OCI-LY3 (cell line): ENCODE data around the gene CNTN5.

Source experiments
- H2AFZ ChIP-seq: fragments of 200-600, 300-600 bp; shearing (Covaris generic); 2 replicates; pipeline ENCODE4 v1.6.0; 2014; ENCODE audit warnings: antibody characterized with exemption, low read depth, low read length
- H3K27ac ChIP-seq: fragments of 200-600, 300-600 bp; sonication (generic); 2 replicates; pipeline ENCODE4 v1.5.1; 2014; ENCODE audit warnings: mild to moderate bottlenecking, low read length, moderate library complexity, mixed read lengths
- H3K27me3 ChIP-seq: fragments of 200-600, 300-600 bp; sonication (generic); 2 replicates; pipeline ENCODE4 v1.6.1; 2014; ENCODE audit warnings: low read depth, low read length, mixed read lengths
- H3K36me3 ChIP-seq: fragments of 200-600, 300-600 bp; sonication (generic); replicated peaks from 2 replicates; pipeline ENCODE3; 2014; ENCODE audit warnings: low read depth, low read length, mixed read lengths
- H3K4me1 ChIP-seq: fragments of 300-600, 200-600 bp; sonication (generic); 2 replicates; pipeline ENCODE4 v1.6.1; 2014; ENCODE audit warnings: low read length, mixed read lengths
- H3K4me2 ChIP-seq: fragments of 200-600, 300-600 bp; sonication (generic); 2 replicates; pipeline ENCODE4 v1.6.1; 2014; ENCODE audit warnings: low read length, mixed read lengths
- H3K4me3 ChIP-seq: fragments of 300-600, 200-600 bp; sonication (generic); 2 replicates; pipeline ENCODE4 v1.5.1; 2014; ENCODE audit warnings: antibody characterized with exemption, mild to moderate bottlenecking, low read length, moderate library complexity
- H3K79me2 ChIP-seq: fragments of 300-600, 200-600 bp; shearing (Covaris generic); 2 replicates; pipeline ENCODE4 v1.6.1; 2014; ENCODE audit warnings: mild to moderate bottlenecking, low read length, mixed read lengths
- H3K9ac ChIP-seq: fragments of 300-600, 200-600 bp; shearing (Covaris generic); 2 replicates; pipeline ENCODE4 v1.6.0; 2014; ENCODE audit warnings: mild to moderate bottlenecking, low read length, moderate library complexity
- H3K9me3 ChIP-seq: fragments of 200-600, 300-600 bp; shearing (Covaris generic); 2 replicates; pipeline ENCODE4 v1.6.1; 2014; ENCODE audit warnings: low read length, mixed read lengths; ENCODE audit not compliant: insufficient read depth
- H4K20me1 ChIP-seq: fragments of 200-600, 300-600 bp; sonication (generic); 2 replicates; pipeline ENCODE4 v1.6.1; 2016; ENCODE audit warnings: low read length, mixed read lengths; ENCODE audit not compliant: insufficient read depth
- EZH2phosphoT487 ChIP-seq: fragments of 200-600 bp; shearing (Covaris generic); IDR thresholded peaks from 2 replicates; pipeline ENCODE4 v1.6.1; 2018; ENCODE audit warnings: antibody characterized with exemption, mixed run types, low read depth
- TF ChIP-seq, protein P1 (sequence below): fragments of 200-600, 300-600 bp; sonication (generic); IDR thresholded peaks from 2 replicates; pipeline ENCODE4 v1.5.1; 2014; ENCODE audit warnings: antibody characterized with exemption, low read length, low read depth

CNTN5 gene

DNA sequence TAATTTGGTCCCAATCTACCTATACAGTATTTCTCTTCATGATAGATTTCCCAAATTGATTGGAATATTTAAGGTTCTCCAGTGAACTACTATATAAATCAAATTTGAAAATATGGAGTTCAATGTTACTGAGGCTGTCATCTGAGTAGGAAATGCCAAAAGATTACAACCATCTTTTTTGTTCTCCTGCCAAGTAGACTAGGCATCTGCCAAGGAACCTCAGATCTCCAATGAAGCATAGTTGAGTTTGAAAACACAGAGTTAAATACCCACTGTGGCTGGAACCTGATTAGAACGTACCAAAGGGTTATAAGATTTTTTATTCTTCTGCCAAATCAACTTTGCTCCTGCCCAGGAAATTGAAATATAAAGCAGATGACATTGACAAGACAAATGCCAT is 330.9 kb downstream of the CNTN5 start:
- H3K79me2 ChIP-seq, result no peaks in the 10 kb centered on the region
- no peak overlapping the region for H3K9ac ChIP-seq
- H3K4me1 ChIP-seq, result no peaks in the 10 kb centered on the region
- H3K27ac ChIP-seq, result no peak overlapping the region
- H3K36me3 ChIP-seq, result no peaks in the 10 kb centered on the region
- no peak overlapping the region for H3K4me3 ChIP-seq
- H4K20me1 ChIP-seq, result no peaks in the 10 kb centered on the region
- H3K27me3 ChIP-seq, result no peaks in the 10 kb centered on the region
- no peak overlapping the region for H2AFZ ChIP-seq
- no peak for TF ChIP-seq EZH2phosphoT487
- TF ChIP-seq, protein P1, sequence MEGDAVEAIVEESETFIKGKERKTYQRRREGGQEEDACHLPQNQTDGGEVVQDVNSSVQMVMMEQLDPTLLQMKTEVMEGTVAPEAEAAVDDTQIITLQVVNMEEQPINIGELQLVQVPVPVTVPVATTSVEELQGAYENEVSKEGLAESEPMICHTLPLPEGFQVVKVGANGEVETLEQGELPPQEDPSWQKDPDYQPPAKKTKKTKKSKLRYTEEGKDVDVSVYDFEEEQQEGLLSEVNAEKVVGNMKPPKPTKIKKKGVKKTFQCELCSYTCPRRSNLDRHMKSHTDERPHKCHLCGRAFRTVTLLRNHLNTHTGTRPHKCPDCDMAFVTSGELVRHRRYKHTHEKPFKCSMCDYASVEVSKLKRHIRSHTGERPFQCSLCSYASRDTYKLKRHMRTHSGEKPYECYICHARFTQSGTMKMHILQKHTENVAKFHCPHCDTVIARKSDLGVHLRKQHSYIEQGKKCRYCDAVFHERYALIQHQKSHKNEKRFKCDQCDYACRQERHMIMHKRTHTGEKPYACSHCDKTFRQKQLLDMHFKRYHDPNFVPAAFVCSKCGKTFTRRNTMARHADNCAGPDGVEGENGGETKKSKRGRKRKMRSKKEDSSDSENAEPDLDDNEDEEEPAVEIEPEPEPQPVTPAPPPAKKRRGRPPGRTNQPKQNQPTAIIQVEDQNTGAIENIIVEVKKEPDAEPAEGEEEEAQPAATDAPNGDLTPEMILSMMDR, result no peak
- no peak overlapping the region for H3K4me2 ChIP-seq
- H3K9me3 ChIP-seq, result no peaks in the 10 kb centered on the region

DNA sequence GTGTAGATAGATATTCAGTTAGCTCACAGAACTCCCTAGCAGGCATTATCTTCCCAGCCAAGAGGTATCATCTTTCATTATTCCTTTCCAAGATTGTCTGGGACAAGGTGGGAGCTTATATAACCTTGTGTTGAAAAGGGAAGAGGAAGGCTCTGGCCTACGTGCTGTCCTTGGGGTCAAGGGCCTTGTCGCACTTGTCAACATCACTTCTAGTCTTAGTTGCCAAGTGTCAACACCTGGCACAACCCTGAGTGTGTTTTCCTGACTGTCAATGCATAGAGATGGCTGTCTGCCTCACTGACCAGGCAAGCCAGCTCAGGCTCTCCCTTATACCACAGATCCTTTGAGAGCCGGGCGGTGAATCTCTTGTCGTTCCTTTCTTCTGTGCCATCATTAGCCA is 331.9 kb downstream of the CNTN5 start:
- Histone ChIP-seq H3K36me3 (no peaks in the 10 kb centered on the region), H4K20me1 (no peaks in the 10 kb centered on the region), H3K4me1 (no peaks in the 10 kb centered on the region), H3K4me3 (no peak overlapping the region), H3K27me3 (no peaks in the 10 kb centered on the region), H3K27ac (no peak overlapping the region), H3K9ac (no peak overlapping the region), H3K79me2 (no peaks in the 10 kb centered on the region), H2AFZ (no peak overlapping the region), H3K4me2 (no peak overlapping the region), H3K9me3 (no peaks in the 10 kb centered on the region)
- no peak for TF ChIP-seq EZH2phosphoT487
- TF ChIP-seq, protein P1, result no peak

DNA sequence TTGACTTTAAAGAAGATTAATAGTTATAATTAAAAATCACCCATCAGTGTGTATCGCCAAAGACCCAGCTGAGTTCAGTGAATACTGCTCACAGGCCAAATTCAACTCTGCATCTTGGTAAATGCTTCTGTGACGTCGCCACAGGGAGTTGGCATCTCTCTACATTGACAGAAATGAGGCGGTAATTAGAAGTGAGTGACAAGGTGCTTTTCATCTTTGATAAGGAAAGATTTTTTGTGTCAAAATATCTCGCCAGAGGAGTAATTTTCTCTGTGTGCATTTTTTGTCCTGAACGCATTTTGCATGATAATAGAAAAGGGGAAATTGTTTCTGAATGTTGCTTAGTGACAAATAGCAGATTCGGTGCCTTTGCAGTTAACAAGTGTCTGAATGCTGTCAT is 345.8 kb downstream of the CNTN5 start:
- H3K79me2 ChIP-seq, result no peaks in the 10 kb centered on the region
- no peaks in the 10 kb centered on the region for H3K4me1 ChIP-seq
- no peaks in the 10 kb centered on the region for H4K20me1 ChIP-seq
- H2AFZ ChIP-seq, result no peak overlapping the region
- H3K4me3 ChIP-seq, result no peak overlapping the region
- H3K27me3 ChIP-seq, result no peaks in the 10 kb centered on the region
- TF ChIP-seq, protein P1, result no peak
- TF ChIP-seq EZH2phosphoT487, result no peak
- H3K9me3 ChIP-seq, result no peaks in the 10 kb centered on the region
- H3K36me3 ChIP-seq, result no peaks in the 10 kb centered on the region
- no peak overlapping the region for H3K4me2 ChIP-seq
- no peak overlapping the region for H3K9ac ChIP-seq
- no peak overlapping the region for H3K27ac ChIP-seq

DNA sequence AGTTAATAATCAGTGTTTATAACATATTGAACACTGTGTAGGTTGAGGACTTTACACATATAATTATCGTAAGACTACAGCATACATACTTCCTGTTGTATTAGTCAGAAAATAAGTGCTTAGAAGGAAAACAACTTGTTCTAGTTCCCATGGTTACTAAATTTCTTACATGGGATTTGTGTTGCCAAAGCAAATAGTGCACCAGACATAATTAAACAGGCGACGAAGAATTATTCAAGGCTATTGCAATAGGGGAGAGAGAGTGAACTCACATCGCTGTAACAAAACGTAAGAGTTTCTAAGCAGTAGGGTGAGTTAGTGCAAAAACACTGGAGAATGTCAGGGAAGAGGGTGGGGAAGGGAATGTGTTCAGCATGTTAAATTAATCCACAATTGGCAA is 347.8 kb downstream of the CNTN5 start:
- no peaks in the 10 kb centered on the region for H3K4me1 ChIP-seq

More for the DNA sequence above, 347.8 kb downstream of the CNTN5 start:
- Histone ChIP-seq H2AFZ (no peak overlapping the region), H3K79me2 (no peaks in the 10 kb centered on the region), H4K20me1 (no peaks in the 10 kb centered on the region), H3K9ac (no peak overlapping the region), H3K4me2 (no peak overlapping the region), H3K27me3 (no peaks in the 10 kb centered on the region), H3K36me3 (no peaks in the 10 kb centered on the region), H3K4me3 (no peak overlapping the region), H3K9me3 (no peaks in the 10 kb centered on the region), H3K27ac (no peak overlapping the region)
- TF ChIP-seq, protein P1, result no peak
- no peak for TF ChIP-seq EZH2phosphoT487
